Smooth muscle cell (in vitro differentiated cells): Measurements from ENCODE around the gene GLCCI1. TPM values are rescaled to one million over a fixed set of nuclear protein-coding genes. Genes with fewer than 3 reads are reported as not detected.

Experiments used
- DNase-seq: peaks from one replicate; lab custom pipeline; 2025; ENCODE audit not compliant: unreplicated experiment; lab: John Stamatoyannopoulos, UW
- H2AFZ ChIP-seq: fragments of 200-600 bp; sonication (generic); 2 replicates; pipeline ENCODE4 v1.6.0; 2016; ENCODE audit warnings: antibody characterized with exemption, low read depth, mild to moderate bottlenecking
- H3F3A ChIP-seq: fragments of 200-600 bp; sonication (generic); 2 replicates; pipeline ENCODE4 v1.6.0; 2017; ENCODE audit warnings: antibody characterized with exemption, low read depth
- H3K27ac ChIP-seq: fragments of 200-600 bp; sonication (generic); 2 replicates; pipeline ENCODE4 v1.5.1; 2016; ENCODE audit warnings: low read depth, mild to moderate bottlenecking
- H3K27me3 ChIP-seq: fragments of 200-600 bp; sonication (generic); 2 replicates; pipeline ENCODE4 v1.6.1; 2016; ENCODE audit warnings: low read depth, mild to moderate bottlenecking
- H3K36me3 ChIP-seq: fragments of 200-600 bp; sonication (generic); 2 replicates; pipeline ENCODE4 v1.5.1; 2016; ENCODE audit warnings: low read depth
- H3K4me1 ChIP-seq: fragments of 200-600 bp; sonication (generic); 2 replicates; pipeline ENCODE4 v1.5.1; 2016; ENCODE audit warnings: low read depth
- H3K4me2 ChIP-seq: fragments of 200-600 bp; sonication (generic); 2 replicates; pipeline ENCODE4 v1.6.0; 2016; ENCODE audit warnings: mild to moderate bottlenecking
- H3K4me3 ChIP-seq: fragments of 200-600 bp; sonication (generic); 2 replicates; pipeline ENCODE4 v1.5.1; 2016; ENCODE audit warnings: mild to moderate bottlenecking
- H3K79me2 ChIP-seq: fragments of 200-600 bp; sonication (generic); 2 replicates; pipeline ENCODE4 v1.6.0; 2016; ENCODE audit warnings: low read depth, mild to moderate bottlenecking
- H3K9ac ChIP-seq: fragments of 200-600 bp; sonication (generic); 2 replicates; pipeline ENCODE4 v1.6.0; 2016; ENCODE audit warnings: low read depth
- H3K9me3 ChIP-seq: fragments of 200-600 bp; sonication (generic); replicated peaks from 2 replicates; pipeline ENCODE4 v1.5.1; 2016; ENCODE audit warnings: low read depth
- H4K20me1 ChIP-seq: fragments of 200-600 bp; sonication (generic); 2 replicates; pipeline ENCODE4 v1.6.0; 2016; ENCODE audit warnings: low read depth
- WGBS: methylation state at CpG from one replicate; pipeline ENCODE4 v1.1.7; 2016; ENCODE audit warnings: low lambda C conversion rate; 5-methylcytosine and 5-hydroxymethylcytosine counted together
- polyA plus RNA-seq: library from polyadenylated mRNA; unstranded; fragments of >200 nt; fragmentation: Nextera tagmentation; extraction: Ambion mirVana; gene quantifications from 2 replicates; pipeline ENCODE4 v1.2.1, GENCODE V29; 2016
- total RNA-seq: library from RNA; depleted of rRNA; stranded (reverse); fragments of >200 nt; gene quantifications from 2 replicates; pipeline ENCODE4 v1.2.3, GENCODE V29; 2014
- TF ChIP-seq, protein P1 (sequence below): fragments of 200-600 bp; sonication (generic); IDR thresholded peaks from 2 replicates; pipeline ENCODE4 v1.5.1; 2017; ENCODE audit warnings: borderline replicate concordance, mild to moderate bottlenecking, antibody characterized with exemption; ENCODE audit not compliant: insufficient read depth, poor library complexity, severe bottlenecking

The GLCCI1 gene
- total and polyA plus RNA-seq, 2 experiments from 2014 or later: 39.0 to 69.9 TPM

DNA sequence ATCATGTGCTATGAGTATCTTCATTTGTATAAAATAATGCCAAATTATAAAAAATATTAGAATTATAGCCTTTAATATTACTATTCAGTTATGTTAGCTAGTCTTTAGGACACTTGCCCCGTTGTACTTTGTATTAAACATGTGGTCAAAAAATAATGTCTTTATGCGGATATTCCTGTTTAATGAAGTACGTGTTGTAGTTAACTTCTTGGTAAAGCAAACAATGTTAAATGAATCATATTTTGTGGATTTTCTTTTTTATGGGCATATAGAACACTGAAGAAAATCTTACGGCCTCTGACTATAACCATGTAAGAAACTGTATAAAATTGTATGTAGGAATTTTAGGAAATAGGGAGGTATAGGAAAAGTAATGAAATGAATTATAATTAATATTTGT lies 14.3 kb downstream of the GLCCI1 start:
- Histone ChIP-seq H3F3A (no peaks in the 10 kb centered on the region), H4K20me1 (peaks cover 69% of the 10 kb centered on the region), H3K36me3 (no peaks in the 10 kb centered on the region), H3K4me1 (peaks cover 11% of the 10 kb centered on the region), H2AFZ (no peak overlapping the region), H3K27ac (no peak overlapping the region), H3K79me2 (peaks cover 100% of the 10 kb centered on the region), H3K4me3 (no peak overlapping the region), H3K9me3 (no peaks in the 10 kb centered on the region), H3K9ac (no peak overlapping the region), H3K27me3 (no peaks in the 10 kb centered on the region), H3K4me2 (no peak overlapping the region)
- 98% methylated on average over 4 of the region's 4 CpGs for WGBS
- no peak for DNase-seq
- TF ChIP-seq, protein P1, sequence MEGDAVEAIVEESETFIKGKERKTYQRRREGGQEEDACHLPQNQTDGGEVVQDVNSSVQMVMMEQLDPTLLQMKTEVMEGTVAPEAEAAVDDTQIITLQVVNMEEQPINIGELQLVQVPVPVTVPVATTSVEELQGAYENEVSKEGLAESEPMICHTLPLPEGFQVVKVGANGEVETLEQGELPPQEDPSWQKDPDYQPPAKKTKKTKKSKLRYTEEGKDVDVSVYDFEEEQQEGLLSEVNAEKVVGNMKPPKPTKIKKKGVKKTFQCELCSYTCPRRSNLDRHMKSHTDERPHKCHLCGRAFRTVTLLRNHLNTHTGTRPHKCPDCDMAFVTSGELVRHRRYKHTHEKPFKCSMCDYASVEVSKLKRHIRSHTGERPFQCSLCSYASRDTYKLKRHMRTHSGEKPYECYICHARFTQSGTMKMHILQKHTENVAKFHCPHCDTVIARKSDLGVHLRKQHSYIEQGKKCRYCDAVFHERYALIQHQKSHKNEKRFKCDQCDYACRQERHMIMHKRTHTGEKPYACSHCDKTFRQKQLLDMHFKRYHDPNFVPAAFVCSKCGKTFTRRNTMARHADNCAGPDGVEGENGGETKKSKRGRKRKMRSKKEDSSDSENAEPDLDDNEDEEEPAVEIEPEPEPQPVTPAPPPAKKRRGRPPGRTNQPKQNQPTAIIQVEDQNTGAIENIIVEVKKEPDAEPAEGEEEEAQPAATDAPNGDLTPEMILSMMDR: no peak

DNA sequence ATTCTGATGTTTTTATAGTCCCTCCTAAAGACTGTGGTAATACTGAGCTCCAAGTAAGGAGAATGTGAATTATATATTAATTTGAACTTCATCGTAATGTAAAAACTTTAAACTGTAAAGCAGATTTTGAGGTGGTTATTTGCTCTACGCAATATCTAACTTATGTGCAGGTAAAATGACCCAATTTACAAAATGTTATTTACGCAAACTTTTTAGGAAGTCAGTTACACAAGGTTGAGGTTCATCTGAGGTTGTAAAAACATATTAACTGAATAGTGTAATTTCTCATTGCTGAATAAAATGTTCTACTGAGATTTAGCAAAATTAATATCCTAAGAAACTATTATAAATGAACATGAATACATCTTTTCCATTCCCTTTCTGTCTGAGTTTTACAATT lies 15.8 kb downstream of the GLCCI1 start:
- Histone ChIP-seq H3K79me2 (peaks cover 100% of the 10 kb centered on the region), H3K4me2 (no peak overlapping the region), H4K20me1 (peaks cover 64% of the 10 kb centered on the region), H3K27ac (no peak overlapping the region), H2AFZ (no peak overlapping the region), H3K4me3 (no peak overlapping the region), H3K27me3 (no peaks in the 10 kb centered on the region), H3K36me3 (no peaks in the 10 kb centered on the region), H3K9me3 (no peaks in the 10 kb centered on the region), H3F3A (no peaks in the 10 kb centered on the region), H3K9ac (no peak overlapping the region), H3K4me1 (peaks cover 3% of the 10 kb centered on the region)
- WGBS: 67% methylated on average over 3 of the region's 3 CpGs
- TF ChIP-seq, protein P1: no peak
- DNase-seq: no peak

DNA sequence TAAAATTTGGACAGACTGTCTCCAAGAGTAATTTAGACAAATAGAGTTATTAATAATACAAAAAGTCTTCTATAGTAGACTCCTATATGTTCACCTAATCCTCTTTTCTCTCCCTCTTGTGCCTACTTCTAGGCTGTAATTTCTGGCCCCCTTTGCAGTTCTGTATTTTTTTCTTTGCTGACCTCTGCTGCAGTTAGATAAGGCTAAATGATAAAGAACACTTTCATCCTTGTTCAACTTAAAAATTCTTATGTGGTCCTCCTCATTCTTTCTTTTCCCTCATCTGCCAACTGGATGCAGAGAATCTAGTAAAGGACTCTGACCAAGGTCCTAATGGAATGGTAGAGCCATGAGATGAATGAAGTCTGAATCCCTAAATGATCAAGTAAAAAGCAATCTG lies 20.1 kb downstream of the GLCCI1 start:
- no peak for DNase-seq
- TF ChIP-seq, protein P1: no peak
- Histone ChIP-seq H3K9me3 (no peaks in the 10 kb centered on the region), H3K36me3 (peaks cover 13% of the 10 kb centered on the region), H3K4me3 (no peak overlapping the region), H4K20me1 (peaks cover 37% of the 10 kb centered on the region), H3K4me1 (peaks cover 3% of the 10 kb centered on the region), H3K27me3 (no peaks in the 10 kb centered on the region), H3K4me2 (no peak overlapping the region), H3K79me2 (peaks cover 100% of the 10 kb centered on the region), H3F3A (no peaks in the 10 kb centered on the region), H3K27ac (no peak overlapping the region), H2AFZ (no peak overlapping the region), H3K9ac (no peak overlapping the region)

DNA sequence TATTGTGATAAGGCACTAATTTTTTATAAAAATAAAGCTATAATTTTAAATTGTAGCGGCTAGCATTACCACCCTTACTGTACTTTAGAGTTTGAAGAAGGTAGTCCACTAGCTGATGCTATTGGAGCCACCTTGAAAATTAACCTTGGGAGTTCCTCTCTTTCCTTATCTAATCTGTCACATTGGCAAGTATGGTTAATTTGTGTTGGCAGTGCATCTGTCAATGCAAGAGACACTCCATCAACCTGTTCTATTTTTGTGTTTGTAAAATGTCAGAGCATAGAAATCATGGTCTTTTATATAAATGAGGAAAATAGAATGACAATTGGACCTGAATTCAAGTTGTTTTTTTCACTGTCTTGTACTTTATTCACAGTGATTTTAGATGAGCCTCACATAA lies 20.5 kb downstream of the GLCCI1 start:
- WGBS: 100% methylated on average over 1 of the region's 1 CpG
- Histone ChIP-seq H3K79me2 (peaks cover 100% of the 10 kb centered on the region), H3K9me3 (no peaks in the 10 kb centered on the region), H3K27ac (no peak overlapping the region), H3K9ac (no peak overlapping the region), H3K36me3 (peaks cover 14% of the 10 kb centered on the region), H3F3A (no peaks in the 10 kb centered on the region), H3K27me3 (no peaks in the 10 kb centered on the region), H3K4me3 (no peak overlapping the region), H3K4me1 (peaks cover 3% of the 10 kb centered on the region), H2AFZ (no peak overlapping the region), H3K4me2 (no peak overlapping the region), H4K20me1 (peaks cover 33% of the 10 kb centered on the region)
- DNase-seq: no peak
- TF ChIP-seq, protein P1: no peak
